Mammary epithelial cell (primary cell): Measurements from ENCODE around the gene DGKI.

Experiments
- EZH2 ChIP-seq: IDR thresholded peaks from 2 replicates; pipeline ENCODE4 v1.6.1; 2012; ENCODE audit warnings: low read length, inconsistent platforms, borderline replicate concordance
- TF ChIP-seq, protein P1 (sequence below), 2 donors: IDR thresholded peaks in 1 of 2; conservative IDR thresholded peaks in 1 of 2; 2 replicates each; pipeline ENCODE4 v1.5.1; 2011 to 2012; ENCODE audit warnings: inconsistent platforms in 2 of 2, low read length in 2 of 2, mild to moderate bottlenecking in 2 of 2, control low read depth in 1 of 2, low read depth in 1 of 2; ENCODE audit not compliant: insufficient read depth in 1 of 2; ENCODE audit errors: extremely low read depth in 1 of 2

DNA sequence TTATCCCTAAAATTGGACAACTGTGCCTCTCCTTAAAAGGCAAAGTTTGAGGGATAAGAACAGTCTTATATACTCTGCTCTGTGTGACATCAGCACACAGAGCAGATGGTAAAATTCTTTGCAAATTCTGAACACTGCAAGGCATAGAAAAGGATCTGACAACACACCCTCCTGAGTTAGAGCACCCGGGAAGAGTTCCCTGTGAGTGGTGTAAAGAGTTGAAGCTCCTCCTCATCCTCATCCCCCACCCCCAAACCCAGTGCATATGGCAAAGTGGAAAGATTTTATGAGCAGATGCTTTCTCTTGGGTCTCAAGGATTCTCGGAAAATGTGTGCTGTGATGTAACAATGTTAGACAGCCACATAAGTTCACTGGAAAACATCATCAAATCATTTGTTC, 40.0 kb upstream of the DGKI start:
- TF ChIP-seq, protein P1, sequence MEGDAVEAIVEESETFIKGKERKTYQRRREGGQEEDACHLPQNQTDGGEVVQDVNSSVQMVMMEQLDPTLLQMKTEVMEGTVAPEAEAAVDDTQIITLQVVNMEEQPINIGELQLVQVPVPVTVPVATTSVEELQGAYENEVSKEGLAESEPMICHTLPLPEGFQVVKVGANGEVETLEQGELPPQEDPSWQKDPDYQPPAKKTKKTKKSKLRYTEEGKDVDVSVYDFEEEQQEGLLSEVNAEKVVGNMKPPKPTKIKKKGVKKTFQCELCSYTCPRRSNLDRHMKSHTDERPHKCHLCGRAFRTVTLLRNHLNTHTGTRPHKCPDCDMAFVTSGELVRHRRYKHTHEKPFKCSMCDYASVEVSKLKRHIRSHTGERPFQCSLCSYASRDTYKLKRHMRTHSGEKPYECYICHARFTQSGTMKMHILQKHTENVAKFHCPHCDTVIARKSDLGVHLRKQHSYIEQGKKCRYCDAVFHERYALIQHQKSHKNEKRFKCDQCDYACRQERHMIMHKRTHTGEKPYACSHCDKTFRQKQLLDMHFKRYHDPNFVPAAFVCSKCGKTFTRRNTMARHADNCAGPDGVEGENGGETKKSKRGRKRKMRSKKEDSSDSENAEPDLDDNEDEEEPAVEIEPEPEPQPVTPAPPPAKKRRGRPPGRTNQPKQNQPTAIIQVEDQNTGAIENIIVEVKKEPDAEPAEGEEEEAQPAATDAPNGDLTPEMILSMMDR (conservative IDR thresholded peaks at IDR 0.05 in 1 of 2, IDR thresholded peaks at IDR 0.05 in 1 of 2; ENCODE audit: extremely low read depth in 1 of 2, insufficient read depth in 1 of 2, low read depth in 1 of 2, low read length in 2 of 2): no peak
- no peak for TF ChIP-seq EZH2
